Liver (tissue), 9 donors: ENCODE data around the gene MAGI1. TPM values are rescaled to one million over a fixed set of nuclear protein-coding genes. Genes with fewer than 3 reads are reported as not detected.

Source experiments
- DNase-seq: peaks from one replicate; pipeline ENCODE4 v3.0.0-alpha.2; 2017; ENCODE audit warnings: low spot score
- H3K27ac ChIP-seq, 2 donors: one replicate each; pipeline ENCODE4 v1.7.0; 2013; ENCODE audit warnings: inconsistent platforms in 2 of 2, low read length in 2 of 2, control low read depth in 1 of 2, low read depth in 1 of 2, mild to moderate bottlenecking in 1 of 2
- H3K27me3 ChIP-seq, 4 donors: one replicate each; pipeline versions ENCODE4 v1.6.1 to v1.7.0; 2013; ENCODE audit warnings: low read length in 3 of 4, inconsistent platforms in 1 of 4, mild to moderate bottlenecking in 1 of 4, moderate library complexity in 1 of 4; ENCODE audit not compliant: control insufficient read depth in 4 of 4, insufficient read depth in 4 of 4
- H3K36me3 ChIP-seq, 4 donors: one replicate each; pipeline versions ENCODE4 v1.6.1 to v1.7.0; 2013; ENCODE audit warnings: low read length in 3 of 4, mild to moderate bottlenecking in 3 of 4, low read depth in 1 of 4, moderate library complexity in 1 of 4; ENCODE audit not compliant: control insufficient read depth in 4 of 4, insufficient read depth in 3 of 4
- H3K4me1 ChIP-seq, 4 donors: one replicate each; pipeline versions ENCODE4 v1.6.1 to v1.7.0; 2013; ENCODE audit warnings: low read length in 3 of 4, mild to moderate bottlenecking in 3 of 4, moderate library complexity in 1 of 4; ENCODE audit not compliant: control insufficient read depth in 4 of 4, insufficient read depth in 4 of 4
- H3K4me3 ChIP-seq, 3 donors: one replicate each; pipeline versions ENCODE4 v1.6.1 to v1.7.0; 2013; ENCODE audit warnings: low read length in 3 of 3, control low read depth in 1 of 3, low read depth in 1 of 3, mild to moderate bottlenecking in 1 of 3
- H3K9ac ChIP-seq, 2 donors: one replicate each; pipeline ENCODE4 v1.7.0; 2013; ENCODE audit warnings: low read length in 2 of 2, mild to moderate bottlenecking in 2 of 2, moderate library complexity in 2 of 2, control low read depth in 1 of 2, low read depth in 1 of 2
- H3K9me3 ChIP-seq, 4 donors: one replicate each; pipeline versions ENCODE4 v1.6.1 to v1.7.0; 2013; ENCODE audit warnings: low read length in 3 of 4; ENCODE audit not compliant: control insufficient read depth in 4 of 4
- ATF3 ChIP-seq: IDR thresholded peaks from 2 replicates; pipeline ENCODE4 v1.6.1; 2016; ENCODE audit warnings: antibody characterized with exemption
- CTCF ChIP-seq: fragments of 150-350 bp; IDR thresholded peaks from 2 replicates; pipeline ENCODE4 v1.5.1; 2017; ENCODE audit warnings: improper control_type of control experiment, low read depth, low read length; ENCODE audit not compliant: missing input control
- EGR1 ChIP-seq, 2 donors: IDR thresholded peaks; 2 replicates each; pipeline ENCODE4 v1.6.1; 2016 to 2018; ENCODE audit warnings: antibody characterized with exemption in 2 of 2, low read depth in 2 of 2
- FOXA1 ChIP-seq: IDR thresholded peaks from 2 replicates; pipeline ENCODE4 v1.6.1; 2016; ENCODE audit warnings: antibody characterized with exemption
- GABPA ChIP-seq, 2 donors: IDR thresholded peaks in 1 of 2; conservative IDR thresholded peaks in 1 of 2; 2 replicates each; pipeline ENCODE4 v1.6.1; 2016; ENCODE audit warnings: antibody characterized with exemption in 2 of 2, mild to moderate bottlenecking in 1 of 2, moderate library complexity in 1 of 2
- HNF4A ChIP-seq, 2 donors: conservative IDR thresholded peaks; 2 replicates each; pipeline ENCODE4 v1.6.1; 2016; ENCODE audit warnings: antibody characterized with exemption in 2 of 2, mild to moderate bottlenecking in 2 of 2
- HNF4G ChIP-seq: IDR thresholded peaks from 2 replicates; pipeline ENCODE4 v1.6.1; 2016; ENCODE audit warnings: antibody characterized with exemption
- JUND ChIP-seq, 2 donors: IDR thresholded peaks; 2 replicates each; pipeline ENCODE4 v1.6.1; 2016; ENCODE audit warnings: antibody characterized with exemption in 2 of 2
- MAX ChIP-seq: IDR thresholded peaks from 2 replicates; pipeline ENCODE4 v1.6.1; 2016; ENCODE audit warnings: antibody characterized with exemption
- RAD21 ChIP-seq, 2 donors: IDR thresholded peaks; 2 replicates each; pipeline ENCODE4 v1.6.1; 2016; ENCODE audit warnings: antibody characterized with exemption in 2 of 2, mild to moderate bottlenecking in 2 of 2
- REST ChIP-seq: IDR thresholded peaks from 2 replicates; pipeline ENCODE4 v1.6.1; 2016; ENCODE audit warnings: antibody characterized with exemption, mild to moderate bottlenecking
- RXRA ChIP-seq, 2 donors: IDR thresholded peaks; 2 replicates each; pipeline ENCODE4 v1.6.1; 2017 to 2018; ENCODE audit warnings: antibody characterized with exemption in 2 of 2, mild to moderate bottlenecking in 1 of 2
- SP1 ChIP-seq: IDR thresholded peaks from 2 replicates; pipeline ENCODE4 v1.6.1; 2018; ENCODE audit warnings: antibody characterized with exemption, mild to moderate bottlenecking
- YY1 ChIP-seq: IDR thresholded peaks from 2 replicates; pipeline ENCODE4 v1.6.1; 2016; ENCODE audit warnings: antibody characterized with exemption, mild to moderate bottlenecking
- ZBTB33 ChIP-seq: IDR thresholded peaks from 2 replicates; pipeline ENCODE4 v1.6.1; 2016; ENCODE audit warnings: antibody characterized with exemption
- WGBS: extraction: QIAGEN DNeasy Blood & Tissue Kit; methylation state at CpG from one replicate; pipeline ENCODE4 v1.1.7; 2013; 5-methylcytosine and 5-hydroxymethylcytosine counted together
- polyA plus RNA-seq, 2 donors: library from polyadenylated mRNA; stranded (reverse) in 1 of 2; unstranded in 1 of 2; fragments of 200-250 nt in 1 of 2; fragments of >200 nt in 1 of 2; fragmentation: Nextera tagmentation in 1 of 2; extraction: Ambion mirVana in 1 of 2; gene quantifications; one replicate each; pipeline versions ENCODE4 v1.2.1 to v1.2.3, GENCODE V29; 2013 to 2015
- total RNA-seq, 2 donors: library from RNA; depleted of rRNA; stranded (reverse); fragments of >200 nt; gene quantifications; one replicate each; pipeline ENCODE4 v1.2.3, GENCODE V29; 2014
- donor health status: healthy.
- donor health status: healthy.
- donor health status: healthy.
- donor health status: healthy.
- donor health status: healthy.

The MAGI1 gene
- total and polyA plus RNA-seq, 4 donors: 9.6 to 68.8 (median 14.0) TPM

GRCh38 chr3:65636326-65636725 is 402.4 kb downstream of the MAGI1 start:
- DNase-seq: no peak
- H3K27me3 ChIP-seq: no peaks in the 10 kb centered on the region
- 79% methylated on average over 3 of the region's 3 CpGs for WGBS

More at GRCh38 chr3:65636326-65636725, 402.4 kb downstream of the MAGI1 start:
- Histone ChIP-seq H3K9me3 (no peaks in the 10 kb centered on the region), H3K27ac (no peak overlapping the region), H3K9ac (no peak overlapping the region), H3K4me1 (peaks cover 0 to 2% (median 0%) of the 10 kb centered on the region in 4 donors), H3K36me3 (no peaks in the 10 kb centered on the region), H3K4me3 (no peak overlapping the region)
- TF ChIP-seq REST: no peak
- TF ChIP-seq JUND (IDR thresholded peaks at IDR 0.05): no peak
- no peak for TF ChIP-seq ATF3
- no peak for TF ChIP-seq GABPA (IDR thresholded peaks at IDR 0.05 in 1 of 2, conservative IDR thresholded peaks at IDR 0.05 in 1 of 2)
- no peak for TF ChIP-seq SP1
- TF ChIP-seq YY1: no peak
- no peak for TF ChIP-seq ZBTB33
- TF ChIP-seq EGR1 (IDR thresholded peaks at IDR 0.05; ENCODE audit: low read depth in 2 of 2): no peak
- TF ChIP-seq FOXA1: no peak
- TF ChIP-seq RAD21 (IDR thresholded peaks at IDR 0.05): no peak
- TF ChIP-seq CTCF: no peak
- no peak for TF ChIP-seq MAX
- no peak for TF ChIP-seq HNF4A (conservative IDR thresholded peaks at IDR 0.05)
- TF ChIP-seq RXRA (IDR thresholded peaks at IDR 0.05): no peak
- no peak for TF ChIP-seq HNF4G
